ENCODE results near the gene EAPP.
"Not testable (repeated sequence)": the region's sequence is repeated elsewhere in the genome, so short reads cannot be mapped to it uniquely, and the experiment has no call there.

Gene EAPP

GRCh38 chr14:34547136-34547520 is 7.6 kb upstream of the EAPP start:
- not testable (repeated sequence) for H3K9me3 Mint-ChIP-seq; H3K36me3 Mint-ChIP-seq (ENCODE audit: low read depth); H3K4me3 Mint-ChIP-seq; H3K27me3 Mint-ChIP-seq; H3K4me1 Mint-ChIP-seq (ENCODE audit: low read depth); H3K27ac Mint-ChIP-seq

- H3K4me3 Mint-ChIP-seq; H3K9me3 Mint-ChIP-seq; H3K4me1 Mint-ChIP-seq (ENCODE audit: low read depth); H3K36me3 Mint-ChIP-seq (ENCODE audit: low read depth); H3K27ac Mint-ChIP-seq; H3K27me3 Mint-ChIP-seq: not testable (repeated sequence)
These were observed 7.0 kb upstream of the EAPP start for GRCh38 chr14:34546272-34547135.

GRCh38 chr14:34540181-34541059 is 919 bp upstream of the EAPP start:
- not testable (repeated sequence) for H3K9me3 Mint-ChIP-seq; H3K27me3 Mint-ChIP-seq; H3K36me3 Mint-ChIP-seq (ENCODE audit: low read depth)
- peak overlapping the region; percentile 98 for H3K4me3 Mint-ChIP-seq
- H3K4me1 Mint-ChIP-seq (ENCODE audit: low read depth), result peaks cover 34% of the 10 kb centered on the region
- H3K27ac Mint-ChIP-seq, result peak overlapping the region; percentile 97

- H3K36me3 Mint-ChIP-seq (ENCODE audit: low read depth), result peaks cover 11% of the 10 kb centered on the region
- H3K27ac Mint-ChIP-seq, result peak overlapping the region; percentile 97
- no peaks in the 10 kb centered on the region for H3K9me3 Mint-ChIP-seq
- H3K4me3 Mint-ChIP-seq, result peak overlapping the region; percentile 98
- peaks cover 41% of the 10 kb centered on the region for H3K4me1 Mint-ChIP-seq (ENCODE audit: low read depth)
- no peaks in the 10 kb centered on the region for H3K27me3 Mint-ChIP-seq
These were observed 562 bp downstream of the EAPP start for GRCh38 chr14:34538871-34539406.

GRCh38 chr14:34538096-34538495 is 1.4 kb downstream of the EAPP start:
- H3K9me3 Mint-ChIP-seq, H3K27me3 Mint-ChIP-seq: not testable (repeated sequence)
- peak overlapping the region; percentile 98 for H3K4me3 Mint-ChIP-seq
- peaks cover 41% of the 10 kb centered on the region for H3K4me1 Mint-ChIP-seq (ENCODE audit: low read depth)
- H3K36me3 Mint-ChIP-seq (ENCODE audit: low read depth), result peaks cover 18% of the 10 kb centered on the region
- peak overlapping the region; percentile 97 for H3K27ac Mint-ChIP-seq

- Mint-ChIP-seq H3K4me3 (peak overlapping the region; percentile 30), H3K27me3 (no peaks in the 10 kb centered on the region), H3K4me1 (ENCODE audit: low read depth) (peaks cover 41% of the 10 kb centered on the region), H3K27ac (peak overlapping the region; percentile 38), H3K9me3 (no peaks in the 10 kb centered on the region), H3K36me3 (ENCODE audit: low read depth) (peaks cover 18% of the 10 kb centered on the region)
These were observed 1.9 kb downstream of the EAPP start for GRCh38 chr14:34537677-34538009.

- peaks cover 18% of the 10 kb centered on the region for H3K36me3 Mint-ChIP-seq (ENCODE audit: low read depth)
- H3K4me1 Mint-ChIP-seq (ENCODE audit: low read depth), result peaks cover 41% of the 10 kb centered on the region
- peak overlapping the region; percentile 38 for H3K27ac Mint-ChIP-seq
- no peaks in the 10 kb centered on the region for H3K27me3 Mint-ChIP-seq
- H3K9me3 Mint-ChIP-seq, result no peaks in the 10 kb centered on the region
- no peak overlapping the region for H3K4me3 Mint-ChIP-seq
These were observed 2.4 kb downstream of the EAPP start for GRCh38 chr14:34536951-34537676.

- no peaks in the 10 kb centered on the region for H3K27me3 Mint-ChIP-seq
- H3K4me1 Mint-ChIP-seq (ENCODE audit: low read depth), result no peaks in the 10 kb centered on the region
- H3K4me3 Mint-ChIP-seq, result no peak overlapping the region
- H3K9me3 Mint-ChIP-seq, result no peaks in the 10 kb centered on the region
- peaks cover 30% of the 10 kb centered on the region for H3K36me3 Mint-ChIP-seq (ENCODE audit: low read depth)
- no peak overlapping the region for H3K27ac Mint-ChIP-seq
These were observed 11.9 kb downstream of the EAPP start for GRCh38 chr14:34527591-34527990.

- H3K4me3 Mint-ChIP-seq; H3K9me3 Mint-ChIP-seq; H3K4me1 Mint-ChIP-seq (ENCODE audit: low read depth); H3K27ac Mint-ChIP-seq; H3K27me3 Mint-ChIP-seq: not testable (repeated sequence)
- H3K36me3 Mint-ChIP-seq (ENCODE audit: low read depth), result peaks cover 51% of the 10 kb centered on the region
These were observed 15.3 kb downstream of the EAPP start for GRCh38 chr14:34524216-34524615.

GRCh38 chr14:34522496-34522895 is 17.0 kb downstream of the EAPP start:
- no peak overlapping the region for H3K4me3 Mint-ChIP-seq
- H3K36me3 Mint-ChIP-seq (ENCODE audit: low read depth), result peaks cover 62% of the 10 kb centered on the region
- H3K27me3 Mint-ChIP-seq, result no peaks in the 10 kb centered on the region
- peak overlapping the region; percentile 4 for H3K27ac Mint-ChIP-seq
- H3K4me1 Mint-ChIP-seq (ENCODE audit: low read depth), result no peaks in the 10 kb centered on the region
- no peaks in the 10 kb centered on the region for H3K9me3 Mint-ChIP-seq

GRCh38 chr14:34521071-34521470 is 18.4 kb downstream of the EAPP start:
- H3K4me1 Mint-ChIP-seq (ENCODE audit: low read depth); H3K9me3 Mint-ChIP-seq; H3K27me3 Mint-ChIP-seq; H3K27ac Mint-ChIP-seq; H3K4me3 Mint-ChIP-seq: not testable (repeated sequence)
- H3K36me3 Mint-ChIP-seq (ENCODE audit: low read depth), result peaks cover 68% of the 10 kb centered on the region

GRCh38 chr14:34520304-34520970 is 19.1 kb downstream of the EAPP start:
- H3K4me1 Mint-ChIP-seq (ENCODE audit: low read depth); H3K4me3 Mint-ChIP-seq; H3K9me3 Mint-ChIP-seq; H3K27me3 Mint-ChIP-seq; H3K27ac Mint-ChIP-seq: not testable (repeated sequence)
- H3K36me3 Mint-ChIP-seq (ENCODE audit: low read depth), result peaks cover 72% of the 10 kb centered on the region

- H3K4me1 Mint-ChIP-seq (ENCODE audit: low read depth), result no peaks in the 10 kb centered on the region
- no peak overlapping the region for H3K4me3 Mint-ChIP-seq
- no peak overlapping the region for H3K27ac Mint-ChIP-seq
- H3K36me3 Mint-ChIP-seq (ENCODE audit: low read depth), result no peaks in the 10 kb centered on the region
- H3K9me3 Mint-ChIP-seq, result no peaks in the 10 kb centered on the region
- no peaks in the 10 kb centered on the region for H3K27me3 Mint-ChIP-seq
These were observed 31.6 kb downstream of the EAPP start for GRCh38 chr14:34507884-34508283.

- Mint-ChIP-seq H3K27ac (no peak overlapping the region), H3K4me3 (no peak overlapping the region), H3K9me3 (no peaks in the 10 kb centered on the region), H3K4me1 (ENCODE audit: low read depth) (no peaks in the 10 kb centered on the region), H3K36me3 (ENCODE audit: low read depth) (no peaks in the 10 kb centered on the region), H3K27me3 (no peaks in the 10 kb centered on the region)
These were observed 32.0 kb downstream of the EAPP start for GRCh38 chr14:34507459-34507858.
